NCI-H2196 treated with DMSO at 0.1 percent for 48 hours (cell line): Measurements from ENCODE around the gene PYGB.

Source experiments
- DNase-seq: peaks from one replicate; lab custom pipeline; 2025; ENCODE audit not compliant: unreplicated experiment; lab: John Stamatoyannopoulos, UW

Gene PYGB

GRCh38 chr20:25293910-25294458 is 46.1 kb downstream of the PYGB start:
- no peak for DNase-seq

DNA sequence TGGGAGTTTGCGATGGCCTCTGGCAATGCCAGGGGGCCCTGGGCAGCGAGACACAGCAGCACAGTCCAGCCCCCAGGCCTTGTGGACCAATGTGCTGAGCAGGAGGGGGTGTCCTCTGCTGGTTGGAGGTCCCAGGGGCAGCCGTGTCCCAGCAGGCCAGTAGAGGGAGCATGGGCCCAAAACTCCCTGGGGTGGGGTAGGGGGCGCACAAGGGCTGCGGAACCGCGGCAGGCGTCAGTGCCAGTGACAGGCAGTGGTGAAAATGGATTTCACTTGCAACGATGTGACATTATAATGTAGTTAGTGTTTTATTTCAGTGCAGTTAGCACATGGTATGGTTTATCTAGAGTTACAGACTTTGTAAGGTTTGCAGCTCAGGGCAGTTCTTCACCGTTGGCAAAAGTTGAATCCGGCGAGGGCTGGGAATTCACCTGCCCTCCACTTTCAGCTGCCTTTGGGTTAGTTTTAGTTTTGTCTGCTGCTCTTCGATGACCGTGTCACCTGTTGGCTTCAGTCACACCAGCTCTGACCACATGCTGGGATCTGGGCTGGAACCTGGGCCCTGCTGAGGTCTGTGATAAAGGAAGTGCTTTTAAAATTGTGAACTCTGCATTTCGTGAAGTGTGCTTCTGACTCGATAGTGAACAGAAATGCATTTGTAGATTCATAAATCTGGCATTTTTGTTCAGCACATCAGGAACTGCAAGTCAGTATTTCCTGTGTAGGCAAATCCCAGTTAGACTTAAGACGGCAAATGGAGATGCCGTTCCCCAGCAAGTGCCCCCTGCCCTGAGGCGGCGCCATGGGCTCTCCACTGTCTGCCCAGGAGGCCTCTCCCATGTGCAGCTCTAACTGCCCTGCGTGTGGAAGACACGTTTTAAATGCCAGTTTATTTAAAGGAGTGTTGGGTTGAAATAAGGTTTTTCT is 46.8 kb downstream of the PYGB start:
- DNase-seq = peak; percentile 11

DNA sequence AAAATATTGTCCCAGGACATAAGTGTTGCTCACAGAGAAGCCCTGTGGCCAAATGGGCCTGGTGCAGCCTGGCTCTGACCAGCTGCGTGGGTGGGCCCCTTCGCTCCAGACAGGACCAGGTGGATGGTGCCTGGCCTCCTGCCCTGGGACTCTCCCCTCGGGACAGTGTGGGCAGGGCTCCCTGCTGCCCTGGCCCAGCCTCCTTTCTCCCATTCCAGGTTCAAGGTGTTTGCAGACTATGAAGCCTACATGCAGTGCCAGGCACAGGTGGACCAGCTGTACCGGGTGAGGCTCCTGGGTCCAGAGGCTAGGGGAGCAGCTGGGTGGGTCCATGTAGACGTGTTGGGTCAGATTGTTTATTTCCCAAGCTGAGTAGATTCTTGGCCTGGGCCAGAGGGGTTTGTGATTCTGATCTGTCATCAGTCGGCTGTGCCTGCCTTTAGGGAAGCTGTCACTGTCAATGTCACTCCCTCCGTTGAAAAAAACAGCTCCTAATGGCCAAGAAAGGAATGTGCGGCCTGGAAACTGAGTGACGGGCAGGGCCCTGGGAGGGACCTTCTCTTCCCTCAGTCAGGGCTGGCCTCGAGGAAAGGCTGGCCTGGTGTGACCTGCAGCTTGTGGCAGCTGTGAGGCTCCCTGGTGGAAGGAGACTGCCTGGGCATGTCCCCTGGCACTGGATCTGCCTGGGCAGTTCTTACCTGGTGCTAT is 47.7 kb downstream of the PYGB start:
- no peak for DNase-seq

DNA sequence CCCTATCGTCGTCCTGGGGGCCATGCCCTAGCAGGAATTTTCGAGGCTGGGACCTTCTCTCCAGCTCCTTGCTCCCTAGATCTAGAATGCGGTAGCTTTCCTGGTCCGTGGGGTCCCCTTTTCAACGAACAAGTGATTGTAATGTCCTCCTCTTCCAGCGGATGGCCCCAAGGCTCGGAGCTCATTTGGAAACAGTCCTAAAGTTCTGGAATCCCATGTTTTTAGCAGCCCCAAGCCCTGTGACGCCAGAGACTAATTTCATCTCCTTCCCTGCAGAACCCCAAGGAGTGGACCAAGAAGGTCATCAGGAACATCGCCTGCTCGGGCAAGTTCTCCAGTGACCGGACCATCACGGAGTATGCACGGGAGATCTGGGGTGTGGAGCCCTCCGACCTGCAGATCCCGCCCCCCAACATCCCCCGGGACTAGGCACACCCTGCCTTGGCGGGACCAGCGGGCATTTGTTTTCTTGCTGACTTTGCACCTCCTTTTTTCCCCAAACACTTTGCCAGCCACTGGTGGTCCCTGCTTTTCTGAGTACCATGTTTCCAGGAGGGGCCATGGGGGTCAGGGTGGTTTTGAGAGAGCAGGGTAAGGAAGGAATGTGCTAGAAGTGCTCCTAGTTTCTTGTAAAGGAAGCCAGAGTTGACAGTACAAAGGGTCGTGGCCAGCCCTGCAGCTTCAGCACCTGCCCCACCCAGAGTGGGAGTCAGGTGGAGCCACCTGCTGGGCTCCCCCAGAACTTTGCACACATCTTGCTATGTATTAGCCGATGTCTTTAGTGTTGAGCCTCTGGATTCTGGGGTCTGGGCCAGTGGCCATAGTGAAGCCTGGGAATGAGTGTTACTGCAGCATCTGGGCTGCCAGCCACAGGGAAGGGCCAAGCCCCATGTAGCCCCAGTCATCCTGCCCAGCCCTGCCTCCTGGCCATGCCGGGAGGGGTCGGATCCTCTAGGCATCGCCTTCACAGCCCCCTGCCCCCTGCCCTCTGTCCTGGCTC is 48.5 kb downstream of the PYGB start:
- DNase-seq = no peak

GRCh38 chr20:25297141-25297905 is 49.4 kb downstream of the PYGB start:
- no peak for DNase-seq

DNA sequence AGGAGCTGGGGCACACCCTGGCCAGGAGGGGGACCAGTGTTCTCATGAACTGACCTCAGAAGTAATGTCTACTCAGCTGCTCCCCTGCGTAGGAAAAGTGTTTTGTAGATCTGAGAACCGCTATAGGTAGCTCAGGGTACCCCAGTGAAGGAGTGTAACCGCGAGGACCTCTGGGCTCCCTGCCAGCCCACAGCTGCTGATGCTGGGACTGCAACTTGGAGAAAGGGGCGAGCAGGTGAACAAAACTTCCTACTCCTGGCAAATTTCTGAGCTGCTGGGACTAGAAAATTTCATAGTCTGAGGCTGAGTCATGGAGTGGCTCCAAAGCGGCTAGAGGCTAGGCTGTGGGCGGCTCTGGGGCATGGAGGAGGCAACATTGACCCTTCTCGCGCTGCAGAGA is 51.9 kb downstream of the PYGB start:
- DNase-seq = no peak

GRCh38 chr20:25300496-25301170 is 52.7 kb downstream of the PYGB start:
- no peak for DNase-seq

GRCh38 chr20:25301357-25301920 is 53.6 kb downstream of the PYGB start:
- no peak for DNase-seq

DNA sequence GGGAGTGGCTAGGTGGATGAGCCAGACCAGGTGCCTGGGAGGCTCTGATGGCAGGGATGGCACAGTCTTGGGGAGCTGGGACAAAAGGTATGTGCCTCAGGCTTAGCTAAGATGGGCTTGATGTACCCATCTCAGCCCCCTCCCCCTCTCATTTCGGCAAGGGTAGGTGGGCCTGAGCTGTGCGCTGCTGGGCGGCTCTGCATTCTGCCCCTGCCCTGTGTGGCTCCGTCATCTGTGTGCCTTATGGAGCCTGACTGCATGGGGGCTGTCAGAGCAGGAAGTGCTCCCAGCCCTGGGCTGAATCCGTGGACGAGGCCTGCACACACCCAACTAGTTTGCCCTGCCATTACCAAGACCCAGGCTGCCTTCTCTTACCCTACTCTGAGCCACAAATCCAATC is 54.7 kb downstream of the PYGB start:
- DNase-seq = no peak

DNA sequence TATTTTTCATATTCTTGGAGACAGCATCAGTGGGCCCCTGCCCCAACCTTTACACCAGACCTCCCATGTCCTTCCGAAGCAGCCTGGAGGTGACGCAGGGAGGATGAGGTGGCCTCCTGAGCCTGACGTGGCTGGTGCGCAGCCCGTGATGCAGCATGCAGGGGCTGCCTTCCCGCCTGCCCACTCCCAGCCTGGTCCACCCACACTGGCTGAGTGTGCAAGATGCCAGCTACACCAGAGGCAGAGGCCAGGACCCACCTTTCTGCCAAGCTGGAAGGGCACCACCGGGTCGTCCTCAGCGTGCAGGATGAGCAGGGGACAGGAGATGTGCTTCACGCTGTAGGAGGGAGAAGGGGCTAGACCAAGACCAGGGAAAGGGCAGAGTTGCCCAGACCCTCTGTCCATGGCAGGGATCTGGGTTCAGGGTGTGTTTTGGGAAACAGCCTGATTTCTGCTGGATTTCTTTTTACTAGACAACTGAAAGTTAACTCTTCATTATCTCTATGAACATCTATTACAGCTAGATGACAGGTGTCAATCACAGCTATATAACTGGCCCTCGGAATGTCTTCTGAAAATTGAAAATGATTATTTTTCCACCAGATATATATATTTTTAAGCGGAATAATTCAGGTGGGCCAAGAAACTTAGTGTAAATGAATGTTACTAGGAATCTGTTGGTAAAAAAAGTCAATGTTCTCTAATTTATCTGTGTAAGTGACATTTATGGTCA is 55.6 kb downstream of the PYGB start:
- no peak for DNase-seq

- DNase-seq = no peak
Measured at GRCh38 chr20:25304025-25304549, 56.2 kb downstream of the PYGB start.

- no peak for DNase-seq
Measured at GRCh38 chr20:25306991-25307903, 59.4 kb downstream of the PYGB start.

DNA sequence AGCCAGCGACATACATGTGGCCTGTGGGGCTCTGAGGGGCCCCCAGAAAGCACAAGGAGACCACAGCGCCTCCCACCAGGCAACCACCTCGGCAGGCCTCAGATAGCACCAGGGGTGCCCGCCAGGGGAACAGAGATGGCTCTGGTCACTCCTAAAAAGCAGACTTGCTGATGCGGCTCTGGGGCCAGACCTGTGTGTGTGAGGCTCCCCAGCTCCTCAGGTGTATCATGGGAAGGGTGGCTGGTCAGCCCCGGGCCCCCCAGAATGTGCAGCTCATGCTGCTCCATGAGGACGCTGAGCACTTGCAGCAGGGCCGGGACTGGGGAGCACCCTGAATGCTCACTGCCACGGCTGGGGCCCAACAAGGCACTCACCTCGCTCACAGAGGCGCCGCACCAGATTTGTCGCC is 60.2 kb downstream of the PYGB start:
- no peak for DNase-seq

DNA sequence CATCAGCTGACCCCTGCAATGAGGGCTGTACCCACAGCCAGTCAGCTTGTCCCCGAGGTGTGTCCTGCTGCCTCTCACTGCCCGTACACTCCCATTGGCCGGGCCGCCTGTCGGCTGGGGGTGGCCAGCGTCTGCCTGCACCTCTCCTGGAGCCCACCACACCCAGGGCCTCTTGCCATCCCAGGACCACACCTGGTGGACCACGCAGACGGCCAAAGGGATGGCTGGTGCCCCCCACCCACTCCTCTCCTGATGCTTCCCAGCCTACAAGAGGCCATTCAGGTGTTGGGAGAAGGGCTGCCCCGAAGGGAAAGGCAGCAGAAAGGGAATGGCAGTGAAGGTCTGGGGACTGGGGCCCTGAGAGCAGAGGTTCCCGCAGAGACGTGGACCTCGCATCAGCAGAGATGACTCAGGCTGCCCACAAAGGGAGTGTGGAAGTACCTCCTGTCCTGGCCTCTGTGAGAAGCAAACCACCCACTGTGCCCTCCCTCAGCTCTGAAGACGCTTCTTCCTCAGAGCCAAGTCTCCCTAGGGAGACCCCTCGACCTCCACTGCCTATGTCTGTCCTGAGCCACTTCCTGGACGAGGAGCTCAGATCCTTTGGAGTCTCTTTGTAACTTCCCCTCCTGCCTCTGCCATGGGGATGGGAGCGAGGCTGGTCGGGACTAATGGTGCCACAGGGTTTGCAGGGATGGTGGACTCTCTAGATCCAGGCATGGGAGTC is 60.9 kb downstream of the PYGB start:
- no peak for DNase-seq

- peak; percentile 63 for DNase-seq
Measured at GRCh38 chr20:25309395-25310267, 61.7 kb downstream of the PYGB start.
